Upper lobe of left lung (tissue), 4 donors: ENCODE measurements around the gene ZC3H15.

Experiments
- POLR2A ChIP-seq, 4 donors: fragments of 450-650 bp; IDR thresholded peaks; one replicate each; pipeline ENCODE4 v1.5.1; 2016 to 2017; ENCODE audit warnings: antibody characterized with exemption in 4 of 4, mild to moderate bottlenecking in 2 of 4
- POLR2AphosphoS5 ChIP-seq, 2 donors: sonication (generic); formaldehyde crosslinking; IDR thresholded peaks; one replicate each; pipeline ENCODE4 v1.5.1; 2017; ENCODE audit warnings: antibody characterized with exemption in 2 of 2
- TF ChIP-seq, protein P1 (sequence below), 6 experiments: fragments of 450-650 bp in 4 of 6; fragments of 200-600 bp in 2 of 6; sonication (generic) in 2 of 6; IDR thresholded peaks; one replicate each; pipeline ENCODE4 v1.5.1; 2016 to 2019; ENCODE audit warnings: antibody characterized with exemption in 6 of 6

DNA sequence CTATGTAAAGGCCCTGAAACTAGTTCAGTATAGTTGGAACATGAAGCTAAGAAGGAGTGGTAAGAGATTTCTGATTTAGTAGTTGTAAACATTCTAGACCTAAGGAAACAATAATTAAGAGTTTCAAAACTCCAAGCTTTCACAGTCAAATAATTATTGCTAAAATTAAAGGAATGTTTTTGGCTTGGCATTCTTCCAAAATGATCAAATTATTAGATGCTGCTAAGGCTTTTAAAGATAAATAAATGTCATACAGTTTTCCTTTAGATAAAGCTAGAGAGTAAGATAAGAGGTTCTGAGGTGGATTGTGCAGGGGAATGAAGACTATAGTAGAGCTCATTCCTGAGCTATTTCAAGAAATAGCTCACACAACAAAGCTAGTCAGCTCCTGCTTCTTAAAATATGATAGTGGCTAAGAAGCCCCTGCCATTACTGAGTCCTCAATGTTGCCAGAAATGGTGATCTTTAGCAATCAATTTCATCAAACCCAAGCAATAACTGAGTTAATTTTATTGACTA, 45.3 kb downstream of the ZC3H15 start:
- TF ChIP-seq, protein P1, sequence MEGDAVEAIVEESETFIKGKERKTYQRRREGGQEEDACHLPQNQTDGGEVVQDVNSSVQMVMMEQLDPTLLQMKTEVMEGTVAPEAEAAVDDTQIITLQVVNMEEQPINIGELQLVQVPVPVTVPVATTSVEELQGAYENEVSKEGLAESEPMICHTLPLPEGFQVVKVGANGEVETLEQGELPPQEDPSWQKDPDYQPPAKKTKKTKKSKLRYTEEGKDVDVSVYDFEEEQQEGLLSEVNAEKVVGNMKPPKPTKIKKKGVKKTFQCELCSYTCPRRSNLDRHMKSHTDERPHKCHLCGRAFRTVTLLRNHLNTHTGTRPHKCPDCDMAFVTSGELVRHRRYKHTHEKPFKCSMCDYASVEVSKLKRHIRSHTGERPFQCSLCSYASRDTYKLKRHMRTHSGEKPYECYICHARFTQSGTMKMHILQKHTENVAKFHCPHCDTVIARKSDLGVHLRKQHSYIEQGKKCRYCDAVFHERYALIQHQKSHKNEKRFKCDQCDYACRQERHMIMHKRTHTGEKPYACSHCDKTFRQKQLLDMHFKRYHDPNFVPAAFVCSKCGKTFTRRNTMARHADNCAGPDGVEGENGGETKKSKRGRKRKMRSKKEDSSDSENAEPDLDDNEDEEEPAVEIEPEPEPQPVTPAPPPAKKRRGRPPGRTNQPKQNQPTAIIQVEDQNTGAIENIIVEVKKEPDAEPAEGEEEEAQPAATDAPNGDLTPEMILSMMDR (IDR thresholded peaks at IDR 0.05), result no peak
- no peak for TF ChIP-seq POLR2AphosphoS5 (IDR thresholded peaks at IDR 0.05)
- no peak for TF ChIP-seq POLR2A (IDR thresholded peaks at IDR 0.05)
